ENCODE measurements around the gene MYRIP. TPM values are rescaled to one million over a fixed set of nuclear protein-coding genes. Genes with fewer than 3 reads are reported as not detected.

MYRIP gene
- total and polyA plus RNA-seq, 2 experiments from 2014 or later, result 0.36 to 0.60 TPM

GRCh38 chr3:40192628-40193027 is 383.2 kb downstream of the MYRIP start:
- Histone ChIP-seq H3K27ac (no peak overlapping the region), H3K36me3 (no peaks in the 10 kb centered on the region), H3K27me3 (no peaks in the 10 kb centered on the region), H3K4me1 (ENCODE audit: low read depth) (peaks cover 7% of the 10 kb centered on the region), H3K4me3 (no peak overlapping the region), H3K9me3 (ENCODE audit: low read depth) (no peaks in the 10 kb centered on the region)
- no peak for TF ChIP-seq CTCF (IDR thresholded peaks at IDR 0.05; ENCODE audit: low read depth, low read length)
- no peak for DNase-seq (ENCODE audit: low read depth in 1 of 2, low spot score in 1 of 2)

GRCh38 chr3:40196966-40197365 is 387.6 kb downstream of the MYRIP start:
- no peak overlapping the region for H3K27ac ChIP-seq
- DNase-seq (ENCODE audit: low read depth in 1 of 2, low spot score in 1 of 2), result no peak

GRCh38 chr3:40200692-40201316 is 391.4 kb downstream of the MYRIP start:
- H3K27me3 ChIP-seq, result no peaks in the 10 kb centered on the region
- TF ChIP-seq CTCF (IDR thresholded peaks at IDR 0.05; ENCODE audit: low read depth, low read length), result no peak
- no peak overlapping the region for H3K27ac ChIP-seq
- no peaks in the 10 kb centered on the region for H3K36me3 ChIP-seq
- no peaks in the 10 kb centered on the region for H3K9me3 ChIP-seq (ENCODE audit: low read depth)
- no peak overlapping the region for H3K4me3 ChIP-seq
- no peaks in the 10 kb centered on the region for H3K4me1 ChIP-seq (ENCODE audit: low read depth)
- no peak for DNase-seq (ENCODE audit: low read depth in 1 of 2, low spot score in 1 of 2)

More at GRCh38 chr3:40196966-40197365, 387.6 kb downstream of the MYRIP start:
- Histone ChIP-seq H3K9me3 (ENCODE audit: low read depth) (no peaks in the 10 kb centered on the region), H3K4me1 (ENCODE audit: low read depth) (no peaks in the 10 kb centered on the region), H3K36me3 (no peaks in the 10 kb centered on the region), H3K27me3 (no peaks in the 10 kb centered on the region), H3K4me3 (no peak overlapping the region)
- TF ChIP-seq CTCF (IDR thresholded peaks at IDR 0.05; ENCODE audit: low read depth, low read length), result no peak

- no peak overlapping the region for H3K4me3 ChIP-seq
- H3K36me3 ChIP-seq, result no peaks in the 10 kb centered on the region
- no peaks in the 10 kb centered on the region for H3K27me3 ChIP-seq
- H3K9me3 ChIP-seq (ENCODE audit: low read depth), result no peaks in the 10 kb centered on the region
- TF ChIP-seq CTCF (IDR thresholded peaks at IDR 0.05; ENCODE audit: low read depth, low read length), result no peak
- no peak overlapping the region for H3K27ac ChIP-seq
- DNase-seq (ENCODE audit: low read depth in 1 of 2, low spot score in 1 of 2), result no peak
- no peaks in the 10 kb centered on the region for H3K4me1 ChIP-seq (ENCODE audit: low read depth)
Measured at GRCh38 chr3:40201770-40202169, 392.4 kb downstream of the MYRIP start.

- no peaks in the 10 kb centered on the region for H3K4me1 ChIP-seq (ENCODE audit: low read depth)
- DNase-seq (ENCODE audit: low read depth in 1 of 2, low spot score in 1 of 2), result no peak
- no peaks in the 10 kb centered on the region for H3K27me3 ChIP-seq
- H3K36me3 ChIP-seq, result no peaks in the 10 kb centered on the region
- no peaks in the 10 kb centered on the region for H3K9me3 ChIP-seq (ENCODE audit: low read depth)
- H3K4me3 ChIP-seq, result no peak overlapping the region
- no peak overlapping the region for H3K27ac ChIP-seq
- no peak for TF ChIP-seq CTCF (IDR thresholded peaks at IDR 0.05; ENCODE audit: low read depth, low read length)
Measured at GRCh38 chr3:40206522-40206921, 397.1 kb downstream of the MYRIP start.
